Sigmoid colon (tissue), 4 donors: Measurements from ENCODE around the gene CSTPP1.

Source experiments
- EP300 ChIP-seq, 4 donors: sonication (generic); formaldehyde crosslinking; IDR thresholded peaks; one replicate each; pipeline ENCODE4 v1.6.1; 2017; ENCODE audit warnings: antibody characterized with exemption in 4 of 4
- POLR2A ChIP-seq, 2 donors: fragments of 450-650 bp; IDR thresholded peaks; one replicate each; pipeline ENCODE4 v1.6.1; 2016; ENCODE audit warnings: antibody characterized with exemption in 2 of 2, mild to moderate bottlenecking in 2 of 2, moderate library complexity in 2 of 2
- POLR2AphosphoS5 ChIP-seq, 4 donors: sonication (generic); formaldehyde crosslinking; IDR thresholded peaks; one replicate each; pipeline ENCODE4 v1.6.1; 2017; ENCODE audit warnings: antibody characterized with exemption in 4 of 4
- TF ChIP-seq, protein P1 (sequence below), 4 experiments: fragments of 450-650 bp in 3 of 4; fragments of 200-600 bp in 1 of 4; IDR thresholded peaks; one replicate each; pipeline ENCODE4 v1.5.1; 2016 to 2019; ENCODE audit warnings: antibody characterized with exemption in 4 of 4, mild to moderate bottlenecking in 3 of 4, moderate library complexity in 2 of 4

DNA sequence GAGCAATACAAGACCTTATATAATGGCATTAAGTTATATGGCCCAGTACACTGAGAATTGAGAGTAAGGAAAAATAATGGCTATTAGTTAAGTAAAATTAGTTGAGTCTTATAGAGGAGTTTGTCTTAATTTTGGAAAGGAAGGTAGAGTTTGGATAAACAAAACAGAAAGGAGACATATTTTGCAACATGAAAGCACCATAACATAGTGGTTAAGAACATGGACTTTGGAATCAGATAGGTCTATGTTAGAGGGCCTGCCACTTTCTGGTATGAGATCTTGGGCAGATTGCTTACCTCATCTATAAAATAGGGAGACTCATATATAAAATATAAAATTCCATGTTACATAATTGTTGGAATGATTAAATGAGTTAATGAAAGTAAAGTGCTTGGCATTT lies 68.9 kb downstream of the CSTPP1 start:
- TF ChIP-seq POLR2A (IDR thresholded peaks at IDR 0.05) (no peak), POLR2AphosphoS5 (IDR thresholded peaks at IDR 0.05) (no peak), EP300 (IDR thresholded peaks at IDR 0.05) (no peak)
- TF ChIP-seq, protein P1, sequence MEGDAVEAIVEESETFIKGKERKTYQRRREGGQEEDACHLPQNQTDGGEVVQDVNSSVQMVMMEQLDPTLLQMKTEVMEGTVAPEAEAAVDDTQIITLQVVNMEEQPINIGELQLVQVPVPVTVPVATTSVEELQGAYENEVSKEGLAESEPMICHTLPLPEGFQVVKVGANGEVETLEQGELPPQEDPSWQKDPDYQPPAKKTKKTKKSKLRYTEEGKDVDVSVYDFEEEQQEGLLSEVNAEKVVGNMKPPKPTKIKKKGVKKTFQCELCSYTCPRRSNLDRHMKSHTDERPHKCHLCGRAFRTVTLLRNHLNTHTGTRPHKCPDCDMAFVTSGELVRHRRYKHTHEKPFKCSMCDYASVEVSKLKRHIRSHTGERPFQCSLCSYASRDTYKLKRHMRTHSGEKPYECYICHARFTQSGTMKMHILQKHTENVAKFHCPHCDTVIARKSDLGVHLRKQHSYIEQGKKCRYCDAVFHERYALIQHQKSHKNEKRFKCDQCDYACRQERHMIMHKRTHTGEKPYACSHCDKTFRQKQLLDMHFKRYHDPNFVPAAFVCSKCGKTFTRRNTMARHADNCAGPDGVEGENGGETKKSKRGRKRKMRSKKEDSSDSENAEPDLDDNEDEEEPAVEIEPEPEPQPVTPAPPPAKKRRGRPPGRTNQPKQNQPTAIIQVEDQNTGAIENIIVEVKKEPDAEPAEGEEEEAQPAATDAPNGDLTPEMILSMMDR (IDR thresholded peaks at IDR 0.05): no peak
